GM18519 (cell line): ENCODE results near the gene DRGX.

Source experiments
- ATAC-seq: cut with Tn5 transposase; IDR thresholded peaks from one replicate; pipeline ENCODE4 v1.9.1; 2021; ENCODE audit warnings: mild to moderate bottlenecking, moderate library complexity; ENCODE audit not compliant: unreplicated experiment, low FRiP score

DRGX gene

DNA sequence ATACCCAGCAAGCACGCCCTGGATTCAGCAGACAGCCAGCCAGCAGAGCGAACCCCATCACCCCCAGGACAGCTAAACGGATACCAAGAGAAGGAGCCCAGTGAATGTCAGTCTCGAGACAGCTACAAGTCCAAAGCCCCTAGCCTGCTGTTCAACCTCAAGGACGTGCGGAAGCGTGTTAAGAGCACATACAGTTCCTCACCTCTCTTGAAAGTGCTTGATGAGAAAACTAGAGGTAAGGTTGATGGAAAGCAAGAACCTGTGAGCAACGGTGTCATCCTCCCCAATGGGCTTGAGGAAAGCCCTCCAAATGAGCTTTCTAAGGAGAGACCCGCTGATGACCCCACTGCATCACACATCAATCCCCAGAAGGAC lies 72.0 kb downstream of the DRGX start:
- no peak for ATAC-seq

DNA sequence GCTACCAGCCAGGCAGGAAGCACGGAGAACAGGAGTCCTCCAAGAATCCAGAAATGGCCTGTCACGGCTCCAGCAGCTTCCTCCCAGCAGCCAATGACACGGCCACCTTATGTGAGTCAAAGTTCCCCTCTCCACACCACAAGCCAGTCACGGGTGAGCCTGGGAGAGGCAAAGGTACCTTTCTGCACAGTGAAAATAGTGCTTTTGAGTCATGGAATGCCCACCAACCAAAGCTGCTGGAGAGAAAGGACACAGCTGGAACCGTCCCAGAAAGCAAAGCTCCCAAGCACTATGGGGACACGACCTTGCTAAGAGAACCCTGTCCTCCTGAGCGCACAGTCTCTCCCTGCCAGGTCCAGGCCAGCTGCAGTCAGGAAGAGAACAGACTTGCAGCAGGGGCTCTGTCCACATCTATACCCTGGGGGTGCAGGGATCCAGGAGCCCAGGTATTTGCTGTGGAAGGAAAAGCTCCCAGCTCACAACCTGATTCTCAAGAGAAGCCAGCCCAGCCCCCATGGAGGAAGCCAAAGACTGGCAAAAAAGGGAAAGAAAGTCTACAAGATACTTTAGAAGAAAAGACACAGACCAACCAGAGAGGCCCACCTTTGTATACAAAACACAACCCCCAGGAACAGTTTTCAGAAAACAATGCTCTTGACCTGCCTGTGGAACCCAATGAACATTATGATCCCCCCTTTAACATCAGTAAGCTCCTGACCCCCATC lies 72.6 kb downstream of the DRGX start:
- no peak for ATAC-seq

DNA sequence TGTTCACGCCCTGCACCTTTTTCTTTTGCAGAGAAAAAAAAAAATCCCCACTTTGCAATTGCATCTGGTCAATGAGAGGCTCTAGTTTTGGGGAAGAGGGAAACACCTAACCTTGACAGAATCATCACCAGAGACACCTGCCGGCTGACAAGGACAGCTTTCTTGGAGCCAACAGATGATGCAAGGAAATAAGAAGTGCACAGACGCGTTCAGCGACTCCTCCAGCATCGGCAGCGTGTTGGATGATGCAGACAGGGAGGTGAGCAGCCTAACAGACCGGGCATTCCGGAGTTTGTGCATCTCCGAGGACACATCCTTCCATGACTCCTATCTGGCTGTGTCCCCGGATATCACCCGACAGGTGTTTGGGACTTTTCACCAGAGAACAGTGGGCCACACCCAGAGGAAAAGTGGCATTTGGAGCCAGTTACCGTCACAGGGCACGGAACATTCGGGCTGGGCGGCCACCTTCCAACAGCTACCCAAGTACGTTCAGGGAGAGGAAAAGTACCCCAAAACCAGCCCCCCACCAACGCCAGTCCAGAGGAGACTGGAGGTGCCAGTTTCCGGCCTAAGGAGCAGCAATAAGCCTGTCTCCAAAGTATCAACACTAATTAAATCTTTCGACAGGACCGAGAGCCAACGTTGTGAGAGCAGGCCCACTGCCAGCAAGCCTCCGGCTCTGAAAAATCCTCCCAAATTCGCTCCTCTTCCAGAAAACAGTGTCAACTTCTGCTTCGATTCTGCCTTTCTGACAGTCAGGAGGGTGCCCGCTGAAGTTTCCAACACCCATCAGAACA lies 73.3 kb downstream of the DRGX start:
- no peak for ATAC-seq

DNA sequence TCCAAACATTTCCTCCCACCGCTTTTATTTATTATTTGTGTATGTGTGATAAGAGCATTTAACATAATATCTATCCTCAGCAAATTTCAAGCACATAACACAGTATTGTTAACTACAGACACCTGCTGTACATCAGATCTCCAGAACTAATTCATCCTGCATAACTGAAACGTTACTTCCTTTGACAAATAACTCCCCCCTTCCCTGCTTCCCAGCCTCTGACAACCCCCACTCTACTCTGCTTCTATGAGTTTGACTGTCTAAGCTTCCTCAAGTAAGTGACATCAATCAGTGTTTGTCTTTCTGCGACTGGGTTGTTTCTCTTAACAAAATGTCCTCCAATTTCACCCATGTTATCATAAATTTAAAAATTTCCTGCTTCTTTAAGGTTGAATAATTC lies 74.9 kb downstream of the DRGX start:
- no peak for ATAC-seq

DNA sequence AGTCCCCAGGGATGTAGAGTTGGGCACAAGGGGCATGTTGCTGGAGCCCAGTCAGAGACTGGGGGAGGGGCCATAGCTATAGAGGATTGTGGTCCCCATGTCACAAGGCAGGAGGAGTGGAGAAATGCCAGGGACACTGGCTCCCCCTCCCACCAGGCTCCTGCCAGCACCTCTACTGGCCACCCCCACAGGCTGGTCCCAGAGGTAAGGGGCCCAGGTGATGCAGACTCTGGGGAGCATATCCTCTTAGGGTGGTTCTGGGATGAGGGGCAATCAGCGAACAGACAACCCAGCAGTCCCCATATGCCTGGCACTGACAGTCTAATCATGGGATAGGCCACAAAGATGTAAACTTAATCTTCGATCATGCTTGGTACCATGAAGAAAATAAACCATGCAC lies 75.7 kb downstream of the DRGX start:
- ATAC-seq, result no peak

DNA sequence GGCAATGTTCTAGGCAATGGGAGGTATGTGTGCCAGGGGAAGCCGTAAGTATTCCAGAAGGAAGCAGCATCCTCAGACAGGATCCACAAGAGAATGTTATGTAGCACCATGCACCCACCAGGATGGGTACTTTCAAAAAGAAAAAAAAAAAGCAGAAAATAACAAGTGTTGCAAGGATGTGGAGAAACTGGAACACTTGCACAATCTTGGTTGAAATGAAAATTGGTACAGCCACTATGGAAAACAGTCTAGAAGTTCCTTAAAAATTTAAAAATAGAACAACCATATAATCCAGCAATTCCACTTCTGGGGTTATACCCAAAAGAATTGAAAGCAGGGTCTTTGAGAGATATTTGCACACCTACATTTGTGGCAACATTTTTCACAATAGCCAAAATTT lies 76.7 kb downstream of the DRGX start:
- no peak for ATAC-seq

DNA sequence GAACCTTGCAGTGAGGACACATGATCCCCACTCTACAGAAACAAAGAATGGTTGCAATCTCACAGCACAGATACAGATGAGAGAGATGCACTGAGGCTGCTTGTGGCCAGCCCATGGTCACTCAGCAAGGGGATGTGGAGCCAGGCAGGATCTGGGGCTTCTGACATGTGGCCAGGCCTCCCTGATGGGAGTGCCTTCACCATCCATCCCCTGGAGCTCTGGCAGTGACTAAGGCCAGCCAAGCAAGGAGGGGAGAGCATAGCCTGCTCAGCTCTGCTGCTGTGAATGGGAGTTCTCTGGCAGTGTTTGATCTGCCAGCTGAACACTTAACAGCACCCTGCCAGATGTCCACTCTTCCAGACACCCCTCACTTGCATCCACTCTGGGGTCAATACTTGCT lies 77.1 kb downstream of the DRGX start:
- ATAC-seq, result no peak

DNA sequence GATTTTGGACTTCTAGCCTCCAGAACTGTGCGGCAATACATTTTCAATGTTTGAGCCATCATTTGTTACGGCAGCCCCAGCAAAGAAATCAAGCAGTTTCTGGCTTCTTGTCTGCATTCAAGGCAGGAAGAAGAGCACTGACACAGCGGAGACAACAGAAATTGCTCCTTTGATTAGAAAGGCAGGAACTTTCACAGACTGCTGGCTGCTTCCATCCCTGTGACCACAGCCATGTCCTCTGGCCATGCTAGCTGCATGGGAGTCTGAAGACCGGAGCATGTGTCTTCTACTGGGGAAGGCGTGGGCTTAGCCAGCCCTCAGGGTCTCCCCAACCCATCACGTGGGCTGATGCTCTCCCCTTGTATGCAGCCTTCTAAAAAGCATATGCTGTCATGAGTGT lies 77.9 kb downstream of the DRGX start:
- ATAC-seq, result no peak

DNA sequence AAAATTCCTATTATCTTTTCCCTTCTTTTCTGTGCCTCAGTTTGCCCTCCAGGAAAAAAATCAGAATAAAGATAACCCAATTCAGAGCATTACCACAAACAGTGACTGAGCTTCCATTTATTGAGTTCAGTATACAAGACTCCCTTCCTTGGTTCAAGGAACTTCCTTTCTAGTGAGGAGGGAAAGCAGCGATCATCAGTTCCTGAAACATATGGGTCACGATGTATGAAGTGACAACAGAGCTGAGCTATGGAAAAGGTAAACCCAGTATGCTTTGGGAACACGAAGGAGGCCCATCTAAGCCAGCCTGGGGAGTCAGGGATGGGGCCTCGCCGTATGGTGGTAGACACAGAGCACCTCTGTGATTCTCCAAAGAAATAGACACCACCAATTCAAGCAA lies 81.1 kb downstream of the DRGX start:
- ATAC-seq, result no peak
